ENCODE measurements around the gene RSKR. TPM values are rescaled to one million over a fixed set of nuclear protein-coding genes. Genes with fewer than 3 reads are reported as not detected.

RSKR gene
- total RNA-seq, 2 donors from 2014 or later: 8.0 to 11.8 TPM

DNA sequence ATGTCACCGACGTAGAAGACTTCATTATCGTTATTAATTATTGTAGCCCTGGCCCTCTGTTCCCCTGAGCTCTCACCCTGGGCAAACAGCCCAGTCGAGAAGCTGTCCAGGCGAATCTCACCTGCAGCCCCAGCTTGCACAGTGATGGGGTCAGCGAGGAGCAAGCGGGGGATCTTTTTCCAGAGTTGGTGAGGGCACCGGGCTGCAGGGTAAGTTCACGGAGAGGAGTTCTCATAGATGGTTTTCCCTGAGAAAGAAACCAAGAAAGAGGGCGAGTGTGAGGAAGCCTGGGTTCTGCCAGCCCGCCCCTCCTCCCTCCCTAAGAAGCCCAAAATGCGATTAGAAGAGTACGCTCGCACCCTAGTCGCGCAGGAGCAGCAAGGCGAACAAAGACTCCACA, 15.6 kb downstream of the RSKR start:
- no peak overlapping the region for H3K27ac ChIP-seq
- DNase-seq (ENCODE audit: low spot score) (no peak), ATAC-seq (ENCODE audit: insufficient number of reproducible peaks, low FRiP score, low read depth) (no peak)
- TF ChIP-seq, protein P1, sequence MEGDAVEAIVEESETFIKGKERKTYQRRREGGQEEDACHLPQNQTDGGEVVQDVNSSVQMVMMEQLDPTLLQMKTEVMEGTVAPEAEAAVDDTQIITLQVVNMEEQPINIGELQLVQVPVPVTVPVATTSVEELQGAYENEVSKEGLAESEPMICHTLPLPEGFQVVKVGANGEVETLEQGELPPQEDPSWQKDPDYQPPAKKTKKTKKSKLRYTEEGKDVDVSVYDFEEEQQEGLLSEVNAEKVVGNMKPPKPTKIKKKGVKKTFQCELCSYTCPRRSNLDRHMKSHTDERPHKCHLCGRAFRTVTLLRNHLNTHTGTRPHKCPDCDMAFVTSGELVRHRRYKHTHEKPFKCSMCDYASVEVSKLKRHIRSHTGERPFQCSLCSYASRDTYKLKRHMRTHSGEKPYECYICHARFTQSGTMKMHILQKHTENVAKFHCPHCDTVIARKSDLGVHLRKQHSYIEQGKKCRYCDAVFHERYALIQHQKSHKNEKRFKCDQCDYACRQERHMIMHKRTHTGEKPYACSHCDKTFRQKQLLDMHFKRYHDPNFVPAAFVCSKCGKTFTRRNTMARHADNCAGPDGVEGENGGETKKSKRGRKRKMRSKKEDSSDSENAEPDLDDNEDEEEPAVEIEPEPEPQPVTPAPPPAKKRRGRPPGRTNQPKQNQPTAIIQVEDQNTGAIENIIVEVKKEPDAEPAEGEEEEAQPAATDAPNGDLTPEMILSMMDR (IDR thresholded peaks at IDR 0.05): no peak
- no peaks in the 10 kb centered on the region for H3K27me3 ChIP-seq (replicated peaks; ENCODE audit: insufficient read depth)
- H3K36me3 ChIP-seq: no peaks in the 10 kb centered on the region
- H3K9me3 ChIP-seq: no peaks in the 10 kb centered on the region
- H3K4me3 ChIP-seq: peak overlapping the region; percentile 88
- peaks cover 5 to 16% of the 10 kb centered on the region in 2 donors for H3K4me1 ChIP-seq (ENCODE audit: control insufficient read depth in 1 of 2, low read depth in 2 of 2)

- no peak for DNase-seq (ENCODE audit: low spot score)
- Histone ChIP-seq H3K36me3 (no peaks in the 10 kb centered on the region), H3K27me3 (replicated peaks; ENCODE audit: insufficient read depth) (no peaks in the 10 kb centered on the region), H3K4me3 (no peak overlapping the region), H3K9me3 (no peaks in the 10 kb centered on the region), H3K27ac (no peak overlapping the region), H3K4me1 (ENCODE audit: control insufficient read depth in 1 of 2, low read depth in 2 of 2) (peaks cover 5 to 16% of the 10 kb centered on the region in 2 donors)
- no peak for ATAC-seq (ENCODE audit: insufficient number of reproducible peaks, low FRiP score, low read depth)
- TF ChIP-seq, protein P1 (IDR thresholded peaks at IDR 0.05): no peak
Measured at GRCh38 chr17:28597606-28598383, 16.2 kb downstream of the RSKR start.

- Histone ChIP-seq H3K4me1 (ENCODE audit: control insufficient read depth in 1 of 2, low read depth in 2 of 2) (no peaks in the 10 kb centered on the region), H3K36me3 (no peaks in the 10 kb centered on the region), H3K27me3 (replicated peaks; ENCODE audit: insufficient read depth) (no peaks in the 10 kb centered on the region), H3K9me3 (no peaks in the 10 kb centered on the region), H3K4me3 (no peak overlapping the region), H3K27ac (no peak overlapping the region)
- no peak for DNase-seq (ENCODE audit: low spot score)
- no peak for ATAC-seq (ENCODE audit: insufficient number of reproducible peaks, low FRiP score, low read depth)
- TF ChIP-seq, protein P1 (IDR thresholded peaks at IDR 0.05): no peak
Measured at GRCh38 chr17:28592260-28592659, 21.7 kb downstream of the RSKR start.

GRCh38 chr17:28585851-28586250, 28.1 kb downstream of the RSKR start:
- H3K4me3 ChIP-seq: no peak overlapping the region
- no peaks in the 10 kb centered on the region for H3K9me3 ChIP-seq
- no peaks in the 10 kb centered on the region for H3K27me3 ChIP-seq (replicated peaks; ENCODE audit: insufficient read depth)
- no peaks in the 10 kb centered on the region for H3K4me1 ChIP-seq (ENCODE audit: control insufficient read depth in 1 of 2, low read depth in 2 of 2)
- H3K27ac ChIP-seq: no peak overlapping the region
- TF ChIP-seq, protein P1 (IDR thresholded peaks at IDR 0.05): no peak
- ATAC-seq (ENCODE audit: insufficient number of reproducible peaks, low FRiP score, low read depth) (no peak), DNase-seq (ENCODE audit: low spot score) (no peak)
- H3K36me3 ChIP-seq: peaks cover 3% of the 10 kb centered on the region

- TF ChIP-seq, protein P1 (IDR thresholded peaks at IDR 0.05): no peak
- Histone ChIP-seq H3K9me3 (no peaks in the 10 kb centered on the region), H3K27ac (no peak overlapping the region), H3K27me3 (replicated peaks; ENCODE audit: insufficient read depth) (no peaks in the 10 kb centered on the region), H3K4me3 (no peak overlapping the region), H3K36me3 (peaks cover 3% of the 10 kb centered on the region), H3K4me1 (ENCODE audit: control insufficient read depth in 1 of 2, low read depth in 2 of 2) (no peaks in the 10 kb centered on the region)
- ATAC-seq (ENCODE audit: insufficient number of reproducible peaks, low FRiP score, low read depth): no peak
- no peak for DNase-seq (ENCODE audit: low spot score)
Measured at GRCh38 chr17:28584434-28584833, 29.6 kb downstream of the RSKR start.

Data from thoracic aorta (tissue), 2 donors.